EL (cell line): ENCODE results near the gene GLCCI1.

Experiments
- DNase-seq: peaks from one replicate; pipeline ENCODE4 v3.0.0-alpha.2; 2016

GLCCI1 gene

DNA sequence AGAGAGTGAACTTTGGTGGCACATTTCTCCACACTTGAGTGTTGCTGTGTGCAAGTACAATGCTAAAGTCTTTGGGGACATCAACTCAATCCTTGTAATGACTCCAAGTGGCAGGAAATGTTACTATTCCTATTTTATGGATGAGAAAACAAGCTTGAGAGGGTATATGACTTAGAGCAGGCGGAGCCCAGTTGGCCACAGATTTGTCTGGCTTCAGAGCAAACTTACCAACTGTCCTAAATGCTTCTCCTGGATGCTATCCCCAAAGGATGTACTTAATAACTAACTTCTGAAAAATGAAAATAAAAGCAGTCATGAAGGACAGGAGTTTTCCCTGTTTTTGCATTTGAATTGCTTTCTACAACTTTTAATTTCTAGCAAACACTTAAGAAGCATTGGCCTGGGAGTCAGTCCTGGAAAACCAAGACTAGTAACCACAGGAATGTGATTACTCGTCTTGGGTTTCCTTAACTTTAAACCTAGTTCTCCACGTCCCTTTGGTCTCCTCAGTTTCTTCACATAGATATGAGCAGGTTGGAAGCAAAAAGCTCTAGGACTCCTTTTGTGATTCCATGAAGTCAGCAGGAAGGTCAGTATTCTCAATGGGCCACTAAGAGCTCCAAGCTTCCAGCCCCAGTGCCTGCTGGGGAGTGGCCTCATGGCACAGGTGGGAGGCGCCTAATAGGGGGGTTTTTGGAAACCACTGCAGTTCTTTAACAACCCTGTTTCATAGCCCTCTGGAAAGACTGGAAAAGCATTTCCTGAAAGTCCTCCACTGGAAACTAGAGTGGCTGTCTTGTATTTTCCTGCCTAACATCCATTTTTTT is 140.8 kb downstream of the GLCCI1 start:
- DNase-seq, result peak; percentile 46

DNA sequence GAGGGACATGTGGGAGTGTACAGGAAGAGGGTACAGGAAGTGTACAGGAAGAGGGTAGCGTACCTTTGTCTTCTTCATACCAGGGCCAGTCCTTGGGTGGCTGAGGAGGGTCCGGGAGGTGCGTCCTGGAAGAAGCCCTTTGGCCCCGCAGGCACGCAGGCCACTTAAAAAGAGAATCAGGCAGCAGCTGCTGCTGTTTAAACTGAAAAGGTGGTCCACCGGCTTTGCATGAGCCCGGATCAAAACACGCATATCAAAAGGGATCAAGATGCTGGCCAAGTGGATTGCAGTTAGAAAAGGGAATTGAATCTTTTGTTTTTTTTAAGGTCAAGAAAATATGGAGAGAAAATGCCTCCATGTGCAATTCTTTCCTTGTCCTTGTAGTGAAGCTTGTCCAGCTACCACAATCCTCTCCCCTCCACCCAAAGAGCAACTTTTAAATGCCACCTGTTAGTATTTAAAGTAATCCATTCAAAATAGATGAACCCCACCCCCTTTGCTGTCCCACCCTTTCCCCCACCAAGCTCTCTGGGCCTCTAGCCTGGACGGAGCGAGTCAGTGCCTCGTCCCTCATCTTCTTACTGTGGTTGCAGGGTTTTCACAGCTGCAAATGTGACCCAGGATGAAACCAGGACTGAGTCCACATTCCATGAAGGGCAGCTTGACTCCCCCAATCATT is 142.8 kb downstream of the GLCCI1 start:
- no peak for DNase-seq

DNA sequence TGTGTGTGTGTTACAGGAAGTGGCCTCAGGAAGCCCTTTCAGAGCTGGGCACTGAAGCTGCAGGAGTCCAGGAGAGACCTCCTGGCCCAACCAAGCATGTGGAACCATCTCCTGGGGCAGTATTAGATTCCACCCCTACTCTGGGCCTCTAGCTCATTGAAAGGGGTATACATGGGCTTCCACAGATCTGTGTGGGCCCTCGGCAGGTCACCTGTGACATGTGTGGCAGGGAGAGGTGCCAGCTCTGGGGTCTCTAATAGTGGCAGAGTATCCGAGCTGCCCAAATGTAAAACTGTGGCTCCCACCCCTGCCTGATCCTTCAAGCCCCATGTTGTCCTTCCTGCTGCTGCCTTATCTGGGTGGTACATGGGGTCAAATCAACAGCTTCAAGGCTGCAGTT is 144.1 kb downstream of the GLCCI1 start:
- no peak for DNase-seq

DNA sequence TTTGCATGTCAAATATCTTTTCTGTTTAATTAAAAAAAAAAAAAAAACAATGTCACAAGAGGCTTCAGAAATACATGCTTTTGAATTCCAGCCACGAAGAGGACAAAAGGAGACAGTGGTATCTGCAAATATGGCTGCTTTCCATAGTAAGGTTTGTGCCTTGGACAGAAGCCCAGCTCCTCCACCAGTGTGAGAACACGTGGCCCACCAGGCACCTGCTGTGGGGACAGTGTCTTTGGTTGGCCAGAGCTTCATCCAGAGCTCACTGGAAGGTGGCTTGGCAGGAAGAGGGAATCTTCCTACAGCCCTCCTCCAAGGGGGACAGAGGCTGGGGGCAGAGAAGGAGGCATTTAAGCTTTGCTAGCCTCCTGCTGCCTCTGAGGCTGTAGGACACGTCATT is 144.6 kb downstream of the GLCCI1 start:
- DNase-seq, result no peak

DNA sequence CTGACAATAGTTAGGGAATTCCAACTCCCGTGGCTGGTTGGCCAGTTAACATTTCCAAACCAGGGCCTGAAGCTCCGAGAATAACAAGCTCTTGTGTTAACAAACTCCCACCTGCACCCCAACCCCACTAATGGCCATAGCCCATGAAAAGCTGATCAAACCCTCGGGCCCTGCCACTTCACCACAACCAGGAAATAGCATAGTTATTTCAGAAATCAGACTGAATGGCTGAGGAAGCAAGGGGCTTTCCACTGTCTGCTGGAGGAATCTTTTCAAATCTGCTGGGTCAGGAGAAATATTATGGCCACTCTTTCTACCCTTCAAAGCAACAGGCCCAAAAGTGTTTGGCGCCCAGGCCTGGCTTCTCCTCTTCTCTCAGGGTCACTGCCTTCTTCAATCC is 145.6 kb downstream of the GLCCI1 start:
- no peak for DNase-seq

DNA sequence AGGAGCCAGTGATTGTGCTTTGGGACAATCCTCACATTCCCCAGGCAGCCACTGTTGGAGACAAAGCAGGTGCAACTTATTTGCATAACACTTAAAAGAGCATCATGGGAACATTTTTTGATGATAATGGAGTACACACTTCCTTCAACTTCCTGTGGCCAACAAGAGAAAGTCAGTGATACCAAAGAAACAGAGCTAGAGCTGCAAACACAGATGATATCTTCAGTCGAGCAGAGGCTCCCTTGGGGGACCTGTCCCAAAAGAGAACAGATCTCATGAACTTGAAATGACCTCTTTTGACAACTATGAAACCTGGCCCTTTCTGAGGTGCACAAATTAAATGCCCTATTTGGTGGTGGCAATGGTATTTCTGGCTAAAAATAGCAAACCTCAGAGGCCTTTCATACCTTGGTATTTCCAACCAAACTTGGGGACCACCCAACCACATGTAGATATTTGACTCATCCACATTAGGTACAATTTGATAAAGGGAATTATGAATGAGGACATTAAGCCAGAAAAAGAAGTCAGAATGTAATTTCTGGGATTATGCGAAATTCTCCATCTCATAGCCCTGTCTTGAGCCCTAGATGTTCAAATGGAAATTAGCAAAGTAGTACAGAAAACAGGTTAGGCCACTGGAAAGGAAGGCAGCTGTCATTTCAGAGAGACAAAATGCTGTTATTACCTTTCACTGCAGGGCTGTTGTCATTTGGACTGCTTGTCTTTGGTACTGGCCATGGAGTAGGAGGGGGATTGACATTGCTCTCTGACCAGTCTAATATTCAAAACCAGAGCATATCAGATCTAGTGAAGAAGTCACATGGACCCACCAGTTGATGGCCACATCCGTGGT is 147.2 kb downstream of the GLCCI1 start:
- no peak for DNase-seq

DNA sequence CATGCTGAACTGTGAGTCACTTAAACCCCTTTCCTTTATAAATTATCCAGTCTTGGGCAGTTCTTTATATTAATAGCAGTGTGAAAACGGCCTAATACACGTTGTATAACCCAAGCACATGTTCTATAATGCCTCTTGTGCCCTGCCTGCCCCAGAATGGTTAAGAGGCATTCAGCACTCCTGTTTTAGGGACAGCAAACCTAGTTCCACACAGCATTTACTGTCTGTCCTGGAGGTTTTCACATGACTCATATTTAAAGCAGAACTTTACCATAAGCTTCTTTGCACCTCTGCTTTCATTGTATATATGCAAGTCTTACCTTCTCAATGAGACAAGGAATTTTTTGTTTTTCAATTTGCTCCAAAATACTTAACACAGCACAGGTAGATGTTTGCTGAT is 148.6 kb downstream of the GLCCI1 start:
- DNase-seq, result no peak

DNA sequence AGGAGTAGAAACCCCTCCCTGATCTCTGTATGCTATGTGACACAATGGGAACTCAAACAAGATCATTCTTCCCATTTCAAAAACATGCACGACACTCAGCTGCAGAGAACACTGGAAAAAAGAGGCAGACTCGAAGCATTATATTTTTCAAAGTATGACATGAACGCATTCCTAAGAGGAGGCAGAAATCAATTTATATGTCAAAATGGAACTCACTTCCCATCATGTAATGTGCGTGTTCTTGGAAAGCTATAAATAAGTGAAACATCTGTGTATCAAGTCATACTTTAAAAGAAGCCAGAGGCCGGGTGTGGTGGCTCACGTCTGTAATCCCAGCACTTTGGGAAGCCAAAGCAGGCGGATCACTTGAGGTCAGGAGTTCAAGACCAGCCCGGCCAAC is 150.7 kb downstream of the GLCCI1 start:
- no peak for DNase-seq

DNA sequence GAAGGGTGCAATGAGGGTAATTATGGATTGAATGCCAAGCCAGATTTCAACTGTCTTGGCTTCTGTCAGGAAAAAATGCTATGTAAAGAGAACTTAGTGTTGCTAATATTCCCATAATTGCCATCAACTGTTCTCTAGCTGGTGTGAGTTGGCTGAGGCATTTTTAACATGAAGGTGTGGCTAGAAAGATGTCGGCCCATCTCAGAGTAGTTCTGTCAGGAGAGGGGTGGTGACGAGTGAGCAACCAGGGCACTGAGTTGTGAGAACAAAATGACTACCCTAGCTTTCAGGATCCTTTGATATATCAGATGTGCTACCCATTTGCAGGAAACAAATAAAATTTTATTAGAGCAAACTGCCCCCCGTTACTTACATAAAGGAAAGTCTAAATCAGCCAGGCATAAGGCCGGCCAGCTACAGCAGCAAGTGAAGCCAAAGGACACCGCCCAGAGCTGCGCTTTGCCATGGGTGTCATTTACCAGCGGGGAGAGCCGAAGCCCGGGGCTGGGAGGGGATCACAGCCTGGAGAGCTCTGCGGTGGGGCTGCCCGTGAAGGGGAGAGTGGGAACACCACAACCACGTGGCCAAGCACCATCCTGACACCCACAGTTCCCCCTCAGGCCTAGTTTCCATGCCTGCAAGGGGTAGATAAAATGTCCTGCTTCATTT is 151.9 kb downstream of the GLCCI1 start:
- no peak for DNase-seq

DNA sequence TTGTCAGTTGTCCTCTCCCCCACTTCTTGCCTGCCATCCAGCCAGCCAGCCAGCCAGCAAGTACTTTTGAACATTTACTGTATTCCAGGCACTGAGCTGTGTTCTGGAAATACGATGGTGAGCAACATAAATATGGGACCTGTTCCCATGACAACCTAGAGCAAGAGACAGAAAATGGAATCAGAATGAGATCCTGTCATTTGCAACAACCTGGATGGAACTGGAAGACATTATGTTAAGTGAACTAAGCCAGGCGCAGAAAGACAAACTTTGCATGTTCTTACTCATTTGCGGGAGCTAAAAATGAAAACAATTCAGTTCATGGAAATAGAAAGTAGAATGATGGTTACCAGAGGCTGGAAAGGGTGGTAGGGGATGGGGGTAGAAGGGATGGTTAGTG is 152.6 kb downstream of the GLCCI1 start:
- DNase-seq, result no peak

DNA sequence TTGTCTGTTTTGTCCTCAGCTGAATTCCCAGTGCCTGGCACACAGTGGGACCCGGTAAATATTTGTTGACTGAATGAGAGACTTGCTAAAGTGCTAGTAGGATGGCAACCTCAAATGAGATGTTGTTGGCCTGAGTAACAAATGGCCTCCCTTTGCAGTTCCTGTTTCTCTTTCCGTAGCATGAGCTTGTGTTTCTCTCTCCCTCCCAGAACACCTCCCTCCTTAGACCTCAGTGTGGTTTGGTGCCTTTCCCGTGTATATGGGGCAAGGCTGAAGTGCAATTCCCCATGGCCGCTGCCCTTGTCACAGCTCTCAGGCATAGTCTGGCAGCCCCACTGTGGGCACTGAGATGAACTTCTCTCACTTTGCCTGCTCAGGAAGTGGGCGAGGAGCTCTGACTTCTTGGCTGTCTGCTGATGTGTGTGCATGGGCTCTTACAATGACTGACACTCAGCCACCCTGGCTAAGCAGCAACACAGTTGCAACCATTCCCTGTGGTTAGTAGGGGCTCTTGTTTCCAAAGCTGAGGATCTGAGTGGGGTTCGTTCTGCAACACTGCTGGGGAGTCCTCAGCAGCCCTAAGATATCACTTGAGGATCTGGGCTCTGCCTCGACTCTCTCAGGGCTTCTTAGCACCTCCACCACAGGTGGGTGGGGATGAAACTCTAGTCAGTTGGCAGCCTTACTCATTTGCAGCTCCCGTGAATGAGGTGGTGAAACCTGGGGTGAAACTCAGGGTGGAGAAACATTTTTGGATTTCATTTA is 157.3 kb downstream of the GLCCI1 start:
- no peak for DNase-seq

DNA sequence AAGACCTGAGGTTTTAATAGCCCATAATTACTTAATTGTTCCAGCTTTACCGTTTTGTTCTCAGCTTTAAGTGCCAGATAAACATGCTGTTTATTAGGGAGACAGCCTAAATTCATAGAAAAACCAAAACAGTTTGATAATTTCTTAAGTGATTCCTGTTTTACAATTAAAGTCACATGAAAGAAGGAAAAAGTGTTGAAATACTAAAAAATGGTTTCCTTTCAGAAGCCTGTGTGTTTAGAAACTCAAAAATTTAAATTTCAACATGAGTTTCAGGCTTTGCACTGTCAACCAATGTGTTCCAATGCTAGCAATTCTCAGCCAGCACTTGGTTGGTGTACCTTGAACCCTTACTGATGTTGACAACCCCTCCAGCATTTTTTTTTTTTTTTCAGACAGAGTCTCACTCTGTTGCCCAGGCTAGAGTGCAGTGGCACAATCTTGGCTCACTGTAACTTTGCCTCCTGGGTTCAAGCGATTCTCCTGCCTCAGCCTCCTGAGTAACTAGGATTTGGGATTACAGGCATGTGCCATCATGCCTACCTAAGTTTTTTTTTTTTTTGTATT is 158.1 kb downstream of the GLCCI1 start:
- DNase-seq, result no peak

DNA sequence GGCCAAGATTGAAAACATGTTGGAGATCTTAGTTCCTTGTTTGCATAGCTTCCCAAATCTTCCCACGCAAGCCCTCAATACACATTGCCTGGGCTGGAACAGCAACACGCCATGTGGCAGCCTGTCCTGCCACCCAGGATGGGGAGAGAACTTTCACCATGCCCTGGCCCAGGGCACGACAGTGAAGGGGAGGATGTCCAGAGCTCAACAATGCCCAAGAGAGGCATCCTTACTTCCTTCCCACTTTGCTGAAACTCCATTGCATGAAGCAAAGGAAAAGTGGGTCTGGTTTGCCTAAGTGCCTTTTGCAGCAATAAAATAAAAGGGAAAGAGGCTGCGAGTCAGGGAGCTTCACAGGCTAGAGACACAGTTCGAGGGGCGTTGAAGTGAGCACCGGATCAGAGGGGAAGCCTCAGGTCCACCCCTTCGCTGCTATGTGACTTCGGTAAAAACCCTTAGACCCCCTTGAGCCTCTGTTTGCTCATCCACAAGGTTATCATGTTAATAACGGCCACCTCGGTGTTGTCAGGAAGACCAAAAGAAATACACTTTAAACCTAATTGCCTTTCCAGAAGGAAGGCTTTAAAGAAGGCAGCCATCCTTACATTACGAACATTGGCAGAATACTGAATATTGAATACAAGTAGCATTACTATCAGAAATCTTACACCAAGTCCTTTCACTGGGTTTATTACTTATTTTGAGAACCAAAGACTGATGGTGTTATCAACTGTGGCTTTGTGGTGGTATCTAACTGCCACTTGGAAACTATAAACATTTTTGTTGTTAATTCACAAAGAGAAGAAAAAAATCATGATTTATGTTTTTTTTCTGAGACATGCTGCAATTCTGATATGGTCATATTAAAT is 160.1 kb downstream of the GLCCI1 start:
- DNase-seq, result no peak

DNA sequence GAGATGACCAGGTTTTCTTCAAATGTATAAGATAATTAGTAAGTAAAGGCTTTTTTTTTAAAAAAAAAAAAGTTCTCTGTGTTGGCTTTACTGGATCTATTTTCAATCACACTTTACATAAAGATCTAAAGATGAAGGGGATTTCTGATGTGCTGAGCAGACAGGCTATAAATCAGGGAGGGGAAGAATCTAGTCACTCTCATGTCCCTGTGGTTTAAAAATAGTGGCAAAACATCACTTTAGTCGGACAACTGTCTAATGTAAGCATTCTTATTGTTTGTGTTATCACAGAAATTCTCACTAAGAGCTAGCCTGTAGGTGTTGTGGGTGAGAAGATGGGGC is 160.7 kb downstream of the GLCCI1 start:
- DNase-seq, result no peak

DNA sequence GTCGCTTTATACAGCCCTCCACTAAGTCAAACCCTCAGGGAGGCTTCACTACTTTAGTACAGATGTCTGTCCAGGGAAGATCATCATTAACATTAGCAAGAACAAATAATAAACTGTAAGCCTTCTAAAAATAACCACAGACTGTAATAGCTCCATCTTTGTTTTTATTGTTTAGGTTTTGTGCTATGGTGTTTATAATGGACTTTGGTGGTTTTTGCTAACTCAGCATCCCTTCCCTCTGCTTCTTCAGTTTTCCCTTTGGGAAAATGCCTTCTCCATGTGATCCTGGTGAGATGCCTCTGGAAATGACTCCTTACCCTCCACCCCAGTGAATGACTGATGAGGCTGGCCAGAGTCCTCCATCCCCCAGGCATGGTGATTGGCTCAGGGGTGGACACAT is 162.1 kb downstream of the GLCCI1 start:
- no peak for DNase-seq

DNA sequence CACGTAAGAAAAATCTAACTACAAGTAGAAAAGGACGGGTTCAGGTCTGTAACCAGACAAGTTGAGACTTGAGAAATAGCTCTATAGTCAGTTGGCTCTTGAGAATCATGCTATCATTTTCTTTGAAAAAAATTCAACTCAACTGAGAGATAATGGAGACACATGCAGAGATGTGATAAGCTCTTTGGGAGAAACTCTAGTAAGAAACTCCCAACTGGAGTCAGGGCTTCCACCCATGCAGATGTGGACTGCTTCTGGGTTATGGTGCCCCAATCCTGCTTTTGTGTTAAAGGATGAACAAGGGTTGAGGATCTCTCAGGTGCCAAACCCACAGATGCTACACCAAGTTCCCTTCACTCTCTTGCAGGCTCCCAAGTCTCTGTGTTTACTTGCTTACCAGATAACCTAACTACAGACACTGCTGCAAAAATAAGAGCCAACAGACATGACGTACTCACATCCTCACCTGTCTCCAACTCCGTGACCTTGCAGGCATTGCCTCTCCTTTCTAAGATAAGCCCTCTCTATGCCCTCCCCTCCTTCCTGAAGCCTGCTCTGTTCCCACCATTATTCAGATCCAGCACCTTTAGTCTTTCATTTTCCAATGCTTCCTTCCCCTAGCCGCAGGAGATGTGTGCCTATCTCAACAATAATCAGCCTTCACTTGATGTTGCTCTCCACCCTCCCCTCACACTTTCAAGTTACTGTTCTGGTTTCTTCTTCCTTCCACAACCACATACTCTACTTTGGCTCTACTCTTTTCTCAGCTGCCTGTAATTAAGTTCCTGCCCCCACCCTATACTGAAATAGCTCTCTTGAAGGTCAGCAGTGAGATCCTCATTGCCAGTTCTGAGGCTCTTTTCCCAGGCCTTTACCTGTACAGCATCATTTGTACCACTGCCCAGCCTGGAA is 163.4 kb downstream of the GLCCI1 start:
- no peak for DNase-seq

DNA sequence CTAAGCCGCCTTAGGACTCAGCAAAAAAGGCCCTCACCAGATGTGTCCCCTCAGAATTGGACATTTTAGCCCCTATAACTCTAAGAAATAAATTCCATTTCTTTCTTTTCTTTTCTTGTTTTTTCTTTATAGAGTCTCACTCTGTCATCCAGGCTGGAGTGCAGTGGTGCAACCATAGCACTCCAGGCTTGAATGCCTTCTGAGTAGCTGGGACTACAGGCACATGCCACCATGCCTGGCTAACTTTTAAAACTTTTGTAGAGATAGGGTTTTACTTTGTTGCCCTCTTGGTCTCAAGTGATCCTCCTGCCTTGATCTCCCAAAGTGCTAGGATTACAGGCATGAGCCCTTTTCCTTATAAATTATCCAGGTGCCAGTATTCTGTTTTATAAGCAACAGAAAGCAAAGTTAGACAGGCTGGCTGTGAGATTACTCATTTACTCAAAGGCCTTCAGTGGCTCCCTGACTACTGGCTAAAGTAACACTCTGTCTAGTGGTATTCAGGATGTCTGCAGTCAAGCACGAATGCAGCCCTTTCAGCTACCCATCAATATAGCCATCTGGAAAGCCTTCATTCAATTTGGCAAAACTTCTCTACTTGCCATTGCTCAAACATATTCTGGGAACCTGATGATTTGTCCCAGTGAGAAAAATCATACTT is 164.7 kb downstream of the GLCCI1 start:
- no peak for DNase-seq

DNA sequence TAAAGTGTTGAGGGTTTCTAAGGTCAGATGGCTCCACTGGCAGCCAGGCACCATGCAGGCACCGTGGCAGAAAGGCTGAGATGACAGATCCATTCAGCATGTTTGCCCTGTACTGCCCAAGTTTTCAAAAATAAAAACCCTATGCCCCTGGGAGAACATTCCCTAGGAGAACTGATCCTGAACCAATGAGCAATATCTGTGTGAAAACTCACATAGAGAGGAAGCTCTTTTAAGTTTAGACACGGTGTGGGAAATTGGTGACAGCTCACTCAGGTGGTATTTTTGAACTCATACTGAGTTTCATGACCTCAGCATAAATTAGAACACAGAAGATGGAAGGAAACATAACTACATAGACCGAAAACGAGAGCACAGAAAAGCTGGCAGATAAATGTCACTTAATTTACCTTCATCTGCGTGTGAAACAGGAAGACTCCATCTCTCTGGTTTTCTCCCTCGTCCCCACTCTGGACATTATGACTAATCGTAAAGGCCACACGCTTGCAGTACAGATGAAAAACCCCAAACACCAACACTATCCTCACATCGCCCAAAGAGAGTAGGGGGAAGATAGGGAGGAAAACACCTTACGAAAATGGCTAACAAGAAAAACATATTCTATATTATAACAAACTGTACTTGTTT is 165.6 kb downstream of the GLCCI1 start:
- no peak for DNase-seq

DNA sequence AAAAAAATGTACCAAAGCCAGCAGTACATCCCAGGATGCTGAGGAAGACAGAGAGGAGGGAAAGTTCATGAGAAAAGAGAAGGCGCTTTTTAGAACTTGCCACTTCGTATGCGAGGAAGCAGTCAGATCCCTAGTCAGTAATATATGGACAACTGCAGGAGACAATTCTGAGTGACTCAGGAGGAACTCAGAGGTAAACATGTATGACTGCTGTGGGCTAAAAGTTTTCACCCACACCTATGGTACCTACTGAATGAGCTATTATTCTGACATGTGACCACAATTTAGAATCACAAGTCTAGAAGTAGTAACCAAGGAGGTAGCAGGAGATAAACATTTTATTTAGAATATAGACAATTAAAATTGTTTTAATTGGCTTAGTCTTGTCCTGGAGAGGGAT is 166.8 kb downstream of the GLCCI1 start:
- no peak for DNase-seq
